Neutrophil (primary cell): Measurements from ENCODE around the gene ZMYND8.

ENCODE experiments used
- H3K27ac ChIP-seq: fragments of 200-600 bp; sonication (generic); 2 replicates; pipeline ENCODE4 v1.5.1; 2016; ENCODE audit warnings: mild to moderate bottlenecking, moderate library complexity
- H3K27me3 ChIP-seq: fragments of 200-600 bp; sonication (generic); 2 replicates; pipeline ENCODE4 v1.6.0; 2016; ENCODE audit warnings: mild to moderate bottlenecking
- H3K36me3 ChIP-seq: fragments of 200-600 bp; sonication (generic); 2 replicates; pipeline ENCODE4 v1.5.1; 2017
- H3K4me1 ChIP-seq, 2 experiments: fragments of 200-600 bp in 1 of 2; sonication (generic) in 1 of 2; 1 replicate in 1 of 2; 2 replicates in 1 of 2; pipeline versions ENCODE4 v1.5.1 to v1.6.1; 2013 to 2016; ENCODE audit warnings: low read depth in 1 of 2, low read length in 1 of 2, mild to moderate bottlenecking in 1 of 2, moderate library complexity in 1 of 2; ENCODE audit not compliant: control insufficient read depth in 1 of 2, insufficient read depth in 1 of 2
- H3K4me3 ChIP-seq, 2 experiments: fragments of 200-600 bp in 1 of 2; sonication (generic) in 1 of 2; 1 replicate in 1 of 2; 2 replicates in 1 of 2; pipeline ENCODE4 v1.5.1; 2013 to 2016; ENCODE audit warnings: low read depth in 1 of 2, low read length in 1 of 2, mild to moderate bottlenecking in 1 of 2, moderate library complexity in 1 of 2
- H3K9me3 ChIP-seq: fragments of 200-600 bp; sonication (generic); 2 replicates; pipeline ENCODE4 v1.5.1; 2016
- TF ChIP-seq, protein P1 (sequence below): fragments of 200-600 bp; sonication (generic); IDR thresholded peaks from 2 replicates; pipeline ENCODE4 v1.5.1; 2016; ENCODE audit warnings: antibody characterized with exemption

Gene ZMYND8

DNA sequence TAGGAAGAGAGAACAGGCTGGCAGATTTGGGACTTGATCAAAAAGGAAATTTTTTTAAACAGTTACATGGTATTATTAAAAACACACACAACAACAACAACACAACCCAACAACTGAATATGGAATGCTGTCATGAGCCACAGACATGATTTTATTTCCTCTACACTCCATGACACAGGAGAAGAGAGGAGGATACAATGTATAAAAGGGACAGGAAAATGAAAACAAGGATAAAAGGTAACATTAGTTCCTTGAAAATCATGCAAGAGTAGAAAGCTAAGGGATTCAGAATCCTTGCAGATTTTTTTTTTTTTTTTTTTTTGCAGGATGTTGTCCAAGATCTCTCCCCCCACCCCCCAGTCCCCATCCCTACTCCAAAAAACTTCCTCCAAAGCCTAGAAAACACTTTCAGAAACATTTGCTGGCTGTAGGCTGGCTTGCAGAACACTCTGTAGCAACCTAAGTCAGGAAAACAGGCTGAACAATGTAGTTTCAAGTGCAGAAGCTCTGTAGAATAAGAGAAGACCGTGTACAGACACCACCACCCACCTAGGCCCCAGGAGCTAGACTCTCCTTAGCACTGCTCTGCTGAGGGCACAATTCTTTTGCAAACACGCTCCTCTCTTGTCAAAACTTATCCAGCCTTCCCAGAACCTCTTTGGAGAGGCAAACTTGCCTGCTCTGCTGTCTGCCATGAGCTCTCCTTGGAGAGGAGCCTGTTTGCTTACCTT, 845 bp downstream of the ZMYND8 start:
- peak overlapping the region; percentile 50 to 62 for H3K4me3 ChIP-seq
- H3K27ac ChIP-seq = peak overlapping the region; percentile 98
- H3K36me3 ChIP-seq = no peaks in the 10 kb centered on the region
- peaks cover 99 to 100% of the 10 kb centered on the region in 2 experiments for H3K4me1 ChIP-seq
- TF ChIP-seq, protein P1, sequence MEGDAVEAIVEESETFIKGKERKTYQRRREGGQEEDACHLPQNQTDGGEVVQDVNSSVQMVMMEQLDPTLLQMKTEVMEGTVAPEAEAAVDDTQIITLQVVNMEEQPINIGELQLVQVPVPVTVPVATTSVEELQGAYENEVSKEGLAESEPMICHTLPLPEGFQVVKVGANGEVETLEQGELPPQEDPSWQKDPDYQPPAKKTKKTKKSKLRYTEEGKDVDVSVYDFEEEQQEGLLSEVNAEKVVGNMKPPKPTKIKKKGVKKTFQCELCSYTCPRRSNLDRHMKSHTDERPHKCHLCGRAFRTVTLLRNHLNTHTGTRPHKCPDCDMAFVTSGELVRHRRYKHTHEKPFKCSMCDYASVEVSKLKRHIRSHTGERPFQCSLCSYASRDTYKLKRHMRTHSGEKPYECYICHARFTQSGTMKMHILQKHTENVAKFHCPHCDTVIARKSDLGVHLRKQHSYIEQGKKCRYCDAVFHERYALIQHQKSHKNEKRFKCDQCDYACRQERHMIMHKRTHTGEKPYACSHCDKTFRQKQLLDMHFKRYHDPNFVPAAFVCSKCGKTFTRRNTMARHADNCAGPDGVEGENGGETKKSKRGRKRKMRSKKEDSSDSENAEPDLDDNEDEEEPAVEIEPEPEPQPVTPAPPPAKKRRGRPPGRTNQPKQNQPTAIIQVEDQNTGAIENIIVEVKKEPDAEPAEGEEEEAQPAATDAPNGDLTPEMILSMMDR = no peak
- no peaks in the 10 kb centered on the region for H3K9me3 ChIP-seq
- no peaks in the 10 kb centered on the region for H3K27me3 ChIP-seq

DNA sequence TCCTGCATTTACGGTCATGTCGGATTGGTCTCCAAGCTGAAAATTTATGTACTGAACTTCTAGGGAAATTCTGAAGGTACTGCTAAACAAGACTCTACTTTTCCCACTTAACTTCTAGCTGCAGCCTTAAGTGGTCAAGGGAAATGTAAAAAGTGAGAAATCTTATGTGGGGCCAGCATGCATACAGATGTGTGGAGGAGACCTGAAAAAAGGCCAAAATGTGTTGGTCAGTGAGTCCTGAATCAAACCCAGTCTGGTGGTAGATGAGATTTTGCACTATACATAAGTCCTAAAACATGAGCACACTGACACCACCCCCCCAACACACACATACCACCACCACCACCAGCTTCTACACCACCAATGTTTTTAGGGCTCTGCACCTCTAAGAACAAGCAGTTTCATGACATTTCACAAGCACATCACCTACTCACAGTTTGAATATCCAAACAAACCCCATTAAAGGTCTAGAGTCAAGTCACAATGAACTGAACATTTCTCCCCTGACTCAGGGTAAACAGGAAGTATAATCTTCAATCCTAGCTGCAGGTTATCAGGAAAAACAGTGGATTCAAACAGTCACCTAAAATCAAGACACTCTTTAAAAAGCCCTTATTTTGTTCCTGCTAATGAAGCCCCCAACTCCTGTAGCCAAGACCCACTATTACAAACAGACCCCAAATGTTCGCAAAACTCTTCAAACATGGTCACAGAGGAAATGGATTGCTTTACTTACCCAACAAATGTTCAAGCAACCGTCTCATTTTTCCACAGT, 1.6 kb downstream of the ZMYND8 start:
- no peaks in the 10 kb centered on the region for H3K36me3 ChIP-seq
- H3K9me3 ChIP-seq = no peaks in the 10 kb centered on the region
- peak overlapping the region; percentile 98 for H3K27ac ChIP-seq
- peak overlapping the region; percentile 50 to 62 for H3K4me3 ChIP-seq
- no peaks in the 10 kb centered on the region for H3K27me3 ChIP-seq
- TF ChIP-seq, protein P1 = no peak
- H3K4me1 ChIP-seq = peaks cover 99 to 100% of the 10 kb centered on the region in 2 experiments

DNA sequence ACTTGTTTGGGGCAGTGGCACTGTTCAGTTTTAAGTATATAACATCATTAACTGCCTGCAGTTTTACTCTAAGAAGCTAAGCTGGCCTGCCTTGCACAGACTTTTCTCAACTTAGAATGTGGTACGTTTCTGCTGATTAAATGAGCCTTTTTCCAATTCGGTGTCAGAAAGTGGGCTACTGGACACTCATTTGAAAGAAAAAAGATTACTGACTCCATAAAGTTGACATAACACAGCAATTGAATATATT, 2.1 kb downstream of the ZMYND8 start:
- no peaks in the 10 kb centered on the region for H3K36me3 ChIP-seq
- H3K27me3 ChIP-seq = no peaks in the 10 kb centered on the region
- H3K4me1 ChIP-seq = peaks cover 99 to 100% of the 10 kb centered on the region in 2 experiments
- peak overlapping the region; percentile 50 to 62 for H3K4me3 ChIP-seq
- H3K9me3 ChIP-seq = no peaks in the 10 kb centered on the region
- TF ChIP-seq, protein P1 = no peak
- H3K27ac ChIP-seq = peak overlapping the region; percentile 98

DNA sequence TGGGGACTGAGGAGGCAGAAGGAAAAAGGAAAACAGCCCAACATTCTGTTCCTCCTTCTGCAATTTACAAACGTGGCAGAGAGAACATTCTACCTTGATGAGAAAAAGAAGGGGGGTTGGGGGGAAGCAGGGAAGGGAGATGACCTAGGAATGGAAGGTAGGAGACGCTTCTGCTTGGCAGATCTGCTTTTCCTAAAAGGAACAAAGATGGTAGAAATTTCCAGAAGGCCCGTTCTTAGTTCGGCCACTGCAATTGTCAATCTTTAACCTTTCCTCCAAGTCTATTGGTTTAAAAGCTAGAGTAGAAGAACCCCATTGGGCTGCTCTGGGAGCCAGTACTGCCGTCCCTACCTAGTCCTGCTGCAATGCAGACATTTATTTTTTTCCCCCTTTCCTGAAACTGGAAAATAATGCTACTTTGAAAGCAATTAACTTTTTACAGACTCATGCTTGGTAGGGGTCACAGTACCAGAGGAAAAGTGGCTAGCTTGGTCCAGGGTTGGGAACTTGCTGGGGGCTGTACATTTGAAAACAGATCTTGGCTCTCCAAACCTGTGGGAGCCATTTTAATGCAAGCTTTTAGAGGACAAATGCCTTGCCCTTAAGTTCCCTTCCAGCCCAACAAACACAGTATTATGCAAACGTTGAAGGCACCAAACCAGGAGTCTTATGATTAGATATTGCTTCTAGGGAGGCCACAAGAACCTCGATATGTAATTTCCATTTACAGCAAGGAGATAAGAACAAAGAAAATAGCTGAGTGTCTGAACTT, 2.6 kb downstream of the ZMYND8 start:
- Histone ChIP-seq H3K4me1 (peaks cover 95 to 96% of the 10 kb centered on the region in 2 experiments), H3K9me3 (no peaks in the 10 kb centered on the region), H3K27ac (peak overlapping the region; percentile 98), H3K4me3 (peak overlapping the region; percentile 28 to 50), H3K36me3 (no peaks in the 10 kb centered on the region), H3K27me3 (no peaks in the 10 kb centered on the region)
- TF ChIP-seq, protein P1 = no peak

DNA sequence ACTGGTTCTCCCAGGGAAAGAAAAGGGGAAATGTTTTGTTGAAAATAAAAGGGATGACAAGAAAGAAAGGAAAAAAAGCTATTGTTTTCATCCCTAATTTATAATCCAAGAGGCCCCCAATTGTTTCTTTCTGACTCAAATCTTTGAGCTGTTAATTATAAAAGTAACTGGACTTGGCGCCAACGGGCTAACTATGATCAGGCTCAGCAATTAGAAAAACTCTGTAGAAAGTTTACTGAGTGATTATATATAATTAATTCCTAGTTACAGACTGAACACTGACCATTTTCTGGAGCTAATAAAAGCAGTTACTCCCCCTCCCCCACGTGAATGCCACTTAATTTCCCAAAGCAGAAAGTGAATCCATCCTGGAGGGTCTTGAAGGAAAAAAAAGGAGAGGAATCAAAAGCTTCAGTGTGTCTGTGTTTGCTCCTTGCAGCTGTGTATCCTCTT, 3.2 kb downstream of the ZMYND8 start:
- TF ChIP-seq, protein P1 = no peak
- Histone ChIP-seq H3K27ac (peak overlapping the region; percentile 98), H3K4me3 (no peak overlapping the region)

More for the DNA sequence above, 3.2 kb downstream of the ZMYND8 start:
- Histone ChIP-seq H3K4me1 (peaks cover 89 to 90% of the 10 kb centered on the region in 2 experiments), H3K36me3 (no peaks in the 10 kb centered on the region), H3K9me3 (no peaks in the 10 kb centered on the region), H3K27me3 (no peaks in the 10 kb centered on the region)
